NCI-H526 treated with DMSO at 0.1 percent for 48 hours (cell line): ENCODE results near the gene ZNF784.
A peak's percentile ranks its signal among the peaks of the same experiment; 100 is the strongest.

Experiments
- DNase-seq: peaks from one replicate; lab custom pipeline; 2025; lab: John Stamatoyannopoulos, UW

ZNF784 gene

DNA sequence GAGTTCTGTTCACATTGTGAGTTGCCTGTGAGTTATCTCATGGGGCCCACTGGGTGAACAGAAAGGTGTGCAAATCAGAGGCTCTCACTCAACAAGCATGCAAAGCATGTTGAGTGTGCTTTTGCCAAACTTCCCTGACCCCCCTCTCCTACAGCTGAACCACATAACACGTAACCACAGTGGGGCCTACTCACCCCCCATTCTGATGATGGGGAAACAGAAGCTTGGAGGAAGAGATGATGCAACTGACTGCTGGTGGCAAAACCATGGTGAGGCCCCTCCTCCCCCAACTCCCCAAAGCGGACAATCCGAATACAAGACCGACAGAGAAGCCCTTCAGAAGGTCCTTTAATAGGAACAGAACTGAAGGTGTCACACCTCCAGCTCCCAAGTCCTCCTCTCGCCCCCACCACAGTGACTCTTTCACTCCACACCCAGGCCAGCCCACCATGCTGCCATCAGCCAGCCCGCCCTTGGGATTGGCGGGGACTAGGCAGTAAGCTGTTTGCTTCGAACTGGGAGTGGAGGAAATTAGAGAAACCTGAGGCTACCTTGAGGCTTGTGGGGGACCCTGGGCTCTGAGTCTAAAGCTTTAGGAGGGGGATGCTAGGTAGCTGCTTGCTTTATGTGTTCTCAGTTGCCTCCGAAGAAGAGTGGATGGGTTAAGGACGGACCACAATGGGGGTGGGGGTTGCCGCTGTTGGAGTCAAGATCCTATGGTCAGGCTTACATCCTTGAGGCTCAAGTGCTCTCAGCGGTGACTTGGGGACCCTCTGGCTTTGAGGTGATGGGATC lies 3.8 kb downstream of the ZNF784 start:
- no peak for DNase-seq

DNA sequence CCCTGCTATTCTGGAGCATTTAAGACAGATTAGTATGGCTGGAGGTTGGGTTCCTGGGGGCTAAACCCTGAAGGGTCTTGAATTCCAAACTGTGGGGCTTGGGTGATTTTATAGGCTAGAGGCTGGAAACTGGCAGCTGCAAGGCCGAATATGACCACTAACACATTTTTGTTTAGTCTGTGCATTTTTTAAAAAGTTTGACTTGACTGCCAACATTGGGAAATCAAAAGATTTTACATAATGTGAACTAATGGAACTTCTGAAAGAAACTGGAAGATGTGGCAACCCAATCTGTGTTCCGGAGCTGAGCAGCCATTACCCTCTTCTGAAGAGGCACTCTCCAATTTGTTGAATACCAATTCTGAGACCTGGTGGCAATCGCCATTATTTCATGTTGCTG lies 5.1 kb downstream of the ZNF784 start:
- no peak for DNase-seq

DNA sequence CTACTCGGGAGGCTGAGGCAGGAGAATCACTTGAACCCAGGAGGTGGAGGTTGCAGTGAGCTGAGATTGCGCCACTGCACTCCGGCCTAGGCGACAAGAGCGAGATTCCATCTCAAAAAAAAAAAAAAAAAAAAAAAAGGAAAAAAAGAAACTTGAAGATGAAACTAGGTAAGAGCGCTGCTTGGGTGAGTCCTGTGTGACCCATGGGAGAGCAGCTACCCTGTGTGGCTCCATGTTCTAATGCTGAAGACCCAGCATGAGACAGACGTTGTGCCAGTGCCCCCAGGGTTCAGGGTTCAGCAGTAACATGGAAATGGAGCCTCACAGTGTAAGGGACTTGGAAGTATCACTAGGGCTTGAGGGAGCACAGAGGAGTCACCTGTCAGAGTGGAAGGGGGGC lies 5.9 kb downstream of the ZNF784 start:
- no peak for DNase-seq

DNA sequence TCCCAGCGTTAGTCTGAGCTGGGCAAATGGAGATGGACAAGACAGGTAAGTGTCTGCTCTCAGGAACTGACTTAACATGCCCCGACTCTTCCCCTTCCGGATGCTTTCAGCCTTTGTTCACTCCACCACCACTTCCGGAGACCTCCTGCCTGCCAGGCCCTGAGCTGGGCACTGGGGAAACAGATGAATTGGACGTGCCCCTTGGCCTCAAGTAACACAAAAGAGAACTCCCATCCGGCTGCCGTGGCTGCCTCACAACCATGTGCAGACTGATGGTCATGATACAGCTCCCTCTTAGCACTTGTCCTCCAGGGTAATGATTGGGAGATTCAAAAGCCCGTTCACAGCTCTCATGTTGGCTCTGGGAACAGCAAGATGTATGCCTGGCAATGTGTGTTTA lies 6.9 kb downstream of the ZNF784 start:
- DNase-seq: no peak

DNA sequence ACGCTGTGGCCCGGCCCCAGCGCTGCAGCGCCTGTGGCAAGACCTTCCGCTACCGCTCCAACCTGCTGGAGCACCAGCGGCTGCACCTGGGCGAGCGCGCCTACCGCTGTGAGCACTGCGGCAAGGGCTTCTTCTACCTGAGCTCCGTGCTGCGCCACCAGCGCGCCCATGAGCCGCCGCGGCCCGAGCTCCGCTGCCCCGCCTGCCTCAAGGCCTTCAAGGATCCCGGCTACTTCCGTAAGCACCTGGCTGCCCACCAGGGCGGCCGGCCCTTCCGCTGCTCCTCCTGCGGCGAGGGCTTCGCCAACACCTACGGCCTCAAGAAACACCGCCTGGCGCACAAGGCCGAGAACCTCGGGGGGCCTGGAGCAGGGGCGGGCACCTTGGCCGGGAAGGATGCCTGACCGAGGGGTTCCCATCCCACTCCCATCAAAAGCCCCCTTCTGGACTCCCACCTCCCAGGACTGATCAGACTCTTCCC lies 7.9 kb downstream of the ZNF784 start:
- no peak for DNase-seq

DNA sequence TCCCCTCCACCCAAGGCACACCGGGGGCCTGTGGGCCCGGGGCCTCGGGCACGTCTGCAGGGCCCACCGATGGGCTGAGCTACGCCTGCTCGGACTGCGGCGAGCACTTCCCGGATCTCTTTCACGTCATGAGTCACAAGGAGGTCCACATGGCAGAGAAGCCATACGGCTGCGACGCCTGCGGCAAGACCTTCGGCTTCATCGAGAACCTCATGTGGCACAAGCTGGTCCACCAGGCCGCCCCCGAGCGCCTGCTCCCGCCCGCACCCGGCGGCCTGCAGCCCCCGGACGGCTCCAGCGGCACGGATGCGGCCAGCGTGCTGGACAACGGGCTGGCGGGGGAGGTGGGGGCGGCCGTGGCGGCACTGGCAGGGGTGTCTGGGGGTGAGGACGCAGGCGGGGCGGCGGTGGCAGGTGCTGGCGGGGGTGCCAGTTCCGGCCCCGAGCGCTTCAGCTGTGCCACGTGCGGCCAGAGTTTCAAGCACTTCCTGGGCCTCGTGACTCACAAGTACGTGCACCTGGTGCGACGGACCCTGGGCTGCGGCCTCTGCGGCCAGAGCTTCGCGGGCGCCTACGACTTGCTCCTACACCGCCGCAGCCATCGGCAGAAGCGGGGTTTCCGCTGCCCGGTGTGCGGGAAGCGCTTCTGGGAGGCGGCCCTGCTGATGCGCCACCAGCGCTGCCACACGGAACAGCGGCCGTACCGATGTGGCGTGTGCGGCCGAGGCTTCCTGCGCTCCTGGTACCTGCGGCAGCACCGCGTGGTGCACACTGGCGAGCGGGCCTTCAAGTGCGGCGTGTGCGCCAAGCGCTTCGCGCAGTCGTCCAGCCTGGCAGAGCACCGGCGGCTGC lies 8.6 kb downstream of the ZNF784 start:
- DNase-seq: no peak

DNA sequence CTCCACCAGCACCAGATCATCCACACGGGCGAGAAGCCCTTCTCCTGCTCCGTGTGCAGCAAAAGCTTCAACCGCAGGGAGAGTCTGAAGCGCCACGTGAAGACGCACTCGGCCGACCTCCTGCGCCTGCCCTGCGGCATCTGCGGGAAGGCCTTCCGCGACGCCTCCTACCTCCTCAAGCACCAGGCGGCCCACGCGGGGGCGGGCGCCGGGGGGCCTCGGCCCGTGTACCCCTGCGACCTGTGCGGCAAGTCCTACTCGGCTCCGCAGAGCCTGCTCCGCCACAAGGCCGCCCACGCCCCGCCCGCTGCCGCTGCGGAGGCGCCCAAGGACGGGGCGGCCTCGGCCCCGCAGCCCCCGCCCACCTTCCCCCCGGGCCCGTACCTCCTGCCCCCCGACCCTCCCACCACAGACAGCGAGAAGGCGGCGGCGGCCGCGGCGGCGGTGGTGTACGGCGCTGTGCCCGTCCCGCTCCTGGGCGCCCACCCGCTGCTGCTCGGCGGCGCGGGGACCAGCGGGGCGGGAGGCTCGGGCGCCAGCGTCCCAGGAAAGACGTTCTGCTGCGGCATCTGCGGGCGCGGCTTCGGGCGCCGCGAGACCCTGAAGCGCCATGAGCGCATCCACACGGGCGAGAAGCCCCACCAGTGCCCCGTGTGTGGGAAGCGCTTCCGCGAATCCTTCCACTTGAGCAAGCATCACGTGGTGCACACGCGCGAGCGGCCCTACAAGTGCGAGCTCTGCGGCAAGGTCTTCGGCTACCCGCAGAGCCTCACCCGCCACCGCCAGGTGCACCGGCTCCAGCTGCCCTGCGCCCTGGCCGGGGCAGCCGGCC lies 9.4 kb downstream of the ZNF784 start:
- DNase-seq: no peak

DNA sequence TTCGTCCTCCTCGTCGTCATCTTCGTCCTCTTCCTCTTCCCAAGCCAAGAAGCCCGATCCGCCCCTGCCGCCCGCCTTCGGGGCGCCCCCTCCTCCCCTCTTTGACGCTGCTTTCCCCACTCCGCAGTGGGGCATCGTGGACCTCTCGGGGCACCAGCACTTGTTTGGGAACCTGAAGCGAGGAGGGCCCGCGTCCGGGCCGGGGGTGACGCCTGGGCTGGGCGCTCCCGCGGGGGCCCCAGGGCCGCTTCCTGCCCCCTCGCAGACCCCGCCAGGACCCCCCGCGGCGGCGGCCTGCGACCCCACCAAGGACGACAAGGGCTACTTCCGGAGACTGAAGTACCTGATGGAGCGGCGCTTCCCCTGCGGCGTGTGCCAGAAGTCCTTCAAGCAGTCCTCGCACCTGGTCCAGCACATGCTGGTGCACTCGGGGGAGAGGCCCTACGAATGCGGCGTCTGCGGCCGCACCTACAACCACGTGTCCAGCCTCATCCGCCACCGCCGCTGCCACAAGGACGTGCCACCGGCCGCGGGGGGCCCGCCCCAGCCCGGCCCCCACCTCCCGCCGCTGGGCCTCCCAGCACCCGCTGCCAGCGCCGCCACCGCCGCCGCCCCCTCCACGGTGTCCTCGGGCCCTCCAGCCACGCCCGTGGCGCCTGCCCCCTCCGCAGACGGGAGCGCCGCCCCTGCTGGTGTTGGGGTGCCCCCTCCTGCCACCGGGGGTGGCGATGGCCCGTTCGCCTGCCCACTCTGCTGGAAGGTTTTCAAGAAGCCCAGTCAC lies 10.2 kb downstream of the ZNF784 start:
- no peak for DNase-seq

DNA sequence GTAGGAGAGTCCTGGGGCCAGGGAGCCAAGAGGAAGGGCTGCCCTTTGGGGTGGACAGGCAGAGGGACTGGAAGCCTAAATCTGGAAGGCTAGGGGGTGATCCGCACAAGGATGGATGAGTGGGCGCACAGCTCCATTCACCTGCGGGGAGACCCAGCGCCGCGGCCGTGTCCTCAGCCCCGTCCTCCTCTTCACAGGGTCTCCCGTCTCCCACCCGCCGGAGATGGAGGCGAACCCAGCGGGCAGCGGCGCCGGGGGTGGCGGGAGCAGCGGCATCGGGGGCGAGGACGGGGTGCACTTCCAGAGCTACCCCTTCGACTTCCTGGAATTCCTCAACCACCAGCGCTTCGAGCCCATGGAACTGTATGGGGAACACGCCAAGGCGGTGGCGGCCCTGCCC lies 11.0 kb downstream of the ZNF784 start:
- no peak for DNase-seq

DNA sequence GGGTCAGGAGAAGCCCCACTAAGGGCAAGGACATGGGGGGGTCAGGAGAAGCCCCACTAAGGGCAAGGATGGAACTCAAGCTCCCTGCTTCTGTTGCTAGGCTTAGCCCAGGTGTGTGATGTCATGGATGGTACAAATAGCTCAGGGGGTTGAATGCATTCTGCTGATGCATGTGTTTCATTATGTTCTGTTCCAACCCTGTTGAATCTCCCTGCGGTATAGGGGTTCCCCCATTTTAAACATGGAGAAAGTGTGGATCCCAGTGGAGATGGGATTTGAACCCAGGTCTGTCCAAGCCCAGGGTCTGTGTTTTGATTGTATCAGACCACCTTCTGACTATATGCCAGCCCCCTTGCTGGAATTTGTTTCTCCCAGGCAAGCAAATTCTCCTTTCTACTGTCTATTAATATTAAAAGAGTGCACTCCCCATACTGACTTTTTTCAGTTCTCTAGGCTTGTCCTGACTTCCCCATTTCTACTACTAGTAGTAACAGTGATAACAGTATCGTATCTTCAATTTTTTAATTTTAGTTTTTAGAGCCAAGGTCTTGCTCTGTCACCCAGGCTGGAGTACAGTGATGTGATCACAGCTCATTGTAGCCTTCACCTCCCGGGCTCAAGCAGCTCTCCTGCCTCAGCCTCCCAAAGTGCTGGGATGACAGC lies 12.3 kb downstream of the ZNF784 start:
- no peak for DNase-seq

DNA sequence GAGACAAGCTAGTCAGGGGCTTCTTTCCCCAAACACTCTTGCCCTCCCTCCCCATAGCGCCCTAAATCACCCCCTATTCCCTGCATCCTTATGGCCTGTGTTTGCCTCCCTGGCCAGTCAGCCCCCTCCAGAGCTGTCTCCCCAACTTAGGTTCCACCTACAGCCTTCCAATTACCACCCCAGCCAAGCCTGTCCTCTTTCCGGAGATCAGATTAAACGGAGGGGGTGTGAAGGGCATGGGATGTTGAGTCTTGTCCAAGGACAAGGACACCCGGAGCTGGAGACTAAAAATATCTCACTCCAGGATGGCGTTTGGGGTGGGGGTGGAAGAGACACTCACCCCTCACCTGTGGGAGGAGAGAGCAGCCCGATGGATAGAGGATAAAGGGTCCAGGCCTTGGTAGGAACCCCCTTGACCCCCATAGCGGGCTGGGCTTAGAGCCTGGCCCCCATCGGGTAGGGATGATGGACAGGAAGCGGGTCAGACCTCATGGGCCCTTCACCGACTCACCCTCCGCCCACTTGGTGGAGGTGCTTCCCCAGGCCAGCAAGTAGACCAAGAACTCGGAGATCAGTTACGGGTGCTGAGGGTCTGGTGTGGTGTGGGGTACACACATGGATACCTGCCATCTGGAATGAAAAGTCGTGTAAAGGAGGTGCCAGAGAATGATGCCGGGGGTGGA lies 12.9 kb downstream of the ZNF784 start:
- DNase-seq: no peak

DNA sequence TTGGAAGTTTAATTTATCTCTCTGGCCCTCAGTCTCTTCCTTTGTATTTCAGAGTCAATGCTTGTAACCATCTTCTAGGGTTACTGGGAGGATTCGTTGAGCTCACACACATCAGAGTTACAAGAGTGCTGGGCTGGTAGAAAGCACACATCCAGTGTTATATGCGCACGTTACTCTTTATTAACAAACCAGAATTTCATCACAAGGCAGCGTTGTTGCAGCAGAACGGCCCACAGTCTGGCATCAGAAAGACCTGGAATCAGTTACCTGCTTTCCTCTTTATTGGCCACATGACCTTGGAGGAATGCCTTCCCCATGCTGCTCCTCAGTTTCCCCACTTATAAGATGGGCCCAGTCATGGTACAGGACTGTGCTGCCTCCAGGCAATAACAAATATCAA lies 15.0 kb downstream of the ZNF784 start:
- no peak for DNase-seq

DNA sequence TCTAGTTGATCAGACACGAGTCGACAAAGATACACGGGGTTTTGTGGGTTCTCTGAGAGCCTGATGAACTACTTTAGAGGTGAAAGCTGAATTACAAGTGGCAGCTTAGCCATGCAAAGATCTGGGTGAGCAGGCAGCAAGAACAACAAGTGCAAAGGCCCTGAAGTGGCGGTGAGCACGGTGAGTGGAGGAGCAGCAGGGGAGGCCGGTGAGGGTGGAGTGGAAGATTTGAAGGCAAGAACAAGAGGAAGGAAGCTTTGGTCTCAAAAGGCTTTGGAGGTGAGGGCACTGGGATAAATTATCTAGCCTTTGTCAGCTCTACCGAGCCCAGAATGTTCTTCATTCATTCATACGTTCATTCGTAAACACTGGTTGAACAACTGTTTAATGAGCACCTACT lies 17.5 kb downstream of the ZNF784 start:
- DNase-seq: no peak

DNA sequence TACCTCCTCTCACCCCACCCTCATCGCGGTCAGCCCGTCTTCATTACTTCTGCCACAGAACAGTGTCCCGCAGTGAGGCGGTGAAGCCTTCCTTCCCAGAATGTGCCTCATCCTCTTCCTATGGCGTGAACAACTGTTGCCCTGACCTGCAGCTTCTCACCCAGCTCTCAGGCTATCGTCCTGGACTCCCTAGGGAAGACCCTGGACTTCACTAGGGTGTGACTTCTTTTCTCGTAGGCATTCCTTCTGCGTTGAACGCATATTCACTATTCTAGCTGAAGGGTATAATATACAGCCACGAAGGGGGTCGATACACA lies 17.9 kb downstream of the ZNF784 start:
- no peak for DNase-seq

DNA sequence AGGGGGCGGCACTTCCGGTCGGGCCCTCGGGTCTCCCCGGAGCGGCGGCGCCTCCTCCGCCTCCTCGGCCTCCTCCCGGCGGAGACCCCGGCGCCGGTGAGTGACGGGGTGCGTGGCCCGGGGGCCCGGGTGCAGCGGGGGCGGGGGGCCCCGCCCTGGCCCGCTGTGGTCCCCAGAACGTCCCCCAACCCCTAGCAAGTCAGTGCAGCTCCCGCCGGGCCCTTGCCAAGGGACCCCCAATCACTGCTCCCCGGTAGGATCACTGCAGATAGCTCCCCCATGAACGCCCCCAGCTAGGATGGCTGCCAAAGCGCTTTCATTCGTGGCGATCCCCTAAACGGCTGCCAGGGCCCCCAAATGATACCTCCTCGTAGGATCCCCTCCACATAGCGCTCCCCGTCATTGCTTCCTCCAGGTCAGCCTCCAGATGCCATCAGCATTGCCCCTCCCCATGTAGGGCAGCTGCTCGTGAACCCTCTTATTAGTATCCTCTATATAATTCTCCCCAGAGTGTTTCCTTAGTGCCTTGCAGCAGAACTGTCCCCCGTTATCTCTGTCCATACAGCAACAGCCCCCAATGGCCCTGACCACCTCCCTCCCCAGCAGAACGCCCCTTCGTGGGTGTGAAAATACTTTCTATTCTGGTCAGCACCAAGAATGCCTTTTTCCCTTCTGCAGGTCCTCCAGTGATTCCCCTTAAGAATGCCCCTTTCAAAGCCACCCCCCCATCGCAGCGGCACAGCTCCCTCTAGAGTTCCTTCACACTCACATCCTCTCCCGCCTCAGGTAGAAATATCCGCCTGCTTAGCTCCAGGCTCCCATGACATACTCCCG lies 18.5 kb downstream of the ZNF784 start, which contains the start of gene ZNF865:
Gene ZNF865, plus strand, starts transcription at position 11 of the 834 bp plus-strand sequence. CDS start 7,972 bp downstream, outside the sequence.
- DNase-seq: peak; percentile 75

DNA sequence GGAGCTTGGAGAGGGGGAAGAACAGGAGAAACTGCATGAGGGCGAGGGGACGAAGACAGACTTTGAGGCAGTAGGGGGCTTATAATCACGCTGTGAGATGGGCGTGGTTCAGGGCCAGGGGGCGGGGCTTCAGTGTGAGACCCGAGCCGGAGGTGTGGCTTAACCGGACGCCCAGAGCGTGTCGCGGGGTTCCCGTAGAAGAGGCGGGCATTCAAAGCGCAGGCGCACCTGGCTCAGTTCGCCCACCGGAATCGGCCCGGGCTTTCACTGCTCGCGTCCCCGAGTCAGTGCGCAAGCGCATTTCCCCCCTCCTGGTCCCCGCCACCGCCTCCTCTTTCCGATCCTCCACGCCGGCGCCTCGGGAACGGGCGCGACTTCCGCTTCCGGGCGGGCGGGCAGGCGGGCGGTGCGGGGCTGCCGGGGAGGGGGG lies 19.1 kb downstream of the ZNF784 start:
- DNase-seq: peak; percentile 96

DNA sequence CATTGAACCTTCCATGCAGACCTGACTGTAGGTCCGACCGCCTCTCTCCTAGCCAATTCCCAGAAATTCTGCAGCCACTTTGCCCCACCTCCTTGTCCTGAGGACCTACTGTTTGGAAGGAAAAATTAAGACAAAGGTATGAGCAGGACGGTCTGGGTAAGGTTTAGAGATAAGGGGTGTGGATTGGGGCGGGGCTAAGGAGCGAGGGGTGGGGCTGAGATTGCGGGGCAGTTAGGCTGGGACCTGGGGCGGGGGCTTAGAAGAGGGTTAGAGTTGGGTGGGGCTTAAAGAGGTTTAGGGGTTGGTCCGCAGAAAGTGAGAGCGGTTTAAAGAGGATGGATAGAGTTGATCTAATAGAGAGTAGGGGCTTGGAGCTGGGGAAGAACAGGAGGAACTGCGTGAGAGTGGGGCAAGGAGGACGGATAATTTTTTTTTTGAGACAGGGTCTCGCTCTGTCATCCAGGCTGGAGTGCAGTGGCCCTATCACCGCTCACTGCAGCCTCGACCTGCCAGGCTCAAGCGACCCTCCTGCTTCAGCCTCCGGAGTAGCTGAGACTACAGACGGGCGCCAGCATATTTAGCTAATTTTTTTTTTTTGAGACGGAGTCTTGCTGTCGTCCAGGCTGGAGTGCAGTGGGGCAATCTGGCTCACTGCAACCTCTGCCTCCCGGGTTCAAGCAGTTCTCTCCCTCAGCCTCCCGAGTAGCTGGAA lies 20.6 kb downstream of the ZNF784 start:
- DNase-seq: no peak

DNA sequence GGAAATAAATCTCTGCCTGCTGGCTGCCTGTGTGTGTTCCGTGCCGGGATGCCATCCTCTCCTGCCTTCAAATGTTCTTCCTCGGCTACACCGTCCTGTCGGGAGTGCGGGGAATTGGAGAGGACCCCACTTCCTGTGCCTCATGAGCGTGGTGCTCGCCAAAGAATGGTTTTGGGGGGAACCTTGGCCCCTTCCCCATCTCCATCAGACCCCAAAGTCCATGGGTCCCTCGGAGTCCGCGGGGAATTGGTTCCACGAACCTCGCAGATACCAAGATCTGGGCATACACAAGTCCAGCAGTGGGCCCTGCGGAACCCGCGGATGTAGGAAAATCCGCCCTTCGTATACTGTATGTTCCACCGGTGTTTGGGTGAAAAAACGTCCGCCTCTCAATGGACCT lies 21.3 kb downstream of the ZNF784 start:
- DNase-seq: no peak
